SK-N-SH treated with all-trans-retinoic acid at 6 μM for 48 hours (cell line): ENCODE measurements around the gene NAIF1.

Experiments
- CSDC2 ChIP-seq: fragments of 250-450 bp; sonication (Bioruptor Pico); IDR thresholded peaks from 2 replicates; pipeline ENCODE4 v1.5.0; 2020; ENCODE audit warnings: mild to moderate bottlenecking, moderate library complexity
- CSRNP3 ChIP-seq: fragments of 250-450 bp; sonication (Bioruptor Pico); IDR thresholded peaks from 2 replicates; pipeline ENCODE4 v1.5.1; 2021; ENCODE audit warnings: mild to moderate bottlenecking, moderate library complexity
- RARB ChIP-seq: fragments of 250-450 bp; sonication (Bioruptor Pico); IDR thresholded peaks from 2 replicates; pipeline ENCODE4 v1.8.0; 2021; ENCODE audit warnings: mild to moderate bottlenecking, moderate library complexity
- ZNF565 ChIP-seq: fragments of 450-650 bp; formaldehyde crosslinking; conservative IDR thresholded peaks from 2 replicates; pipeline ENCODE4 v1.5.0; 2020; ENCODE audit warnings: low read depth, mild to moderate bottlenecking, moderate library complexity
- ZNF8 ChIP-seq: fragments of 450-650 bp; formaldehyde crosslinking; IDR thresholded peaks from 2 replicates; pipeline ENCODE4 v1.5.0; 2020; ENCODE audit warnings: mild to moderate bottlenecking, moderate library complexity
- TF ChIP-seq, protein P1 (sequence below): fragments of 250-450 bp; sonication (Bioruptor Pico); IDR thresholded peaks from 2 replicates; pipeline ENCODE4 v1.8.0; 2021; ENCODE audit warnings: low read depth, mild to moderate bottlenecking, moderate library complexity, borderline replicate concordance

GRCh38 chr9:128042043-128042442 is 25.1 kb downstream of the NAIF1 start:
- TF ChIP-seq RARB (CRISPR knock-in tag) (no peak), ZNF8 (CRISPR knock-in tag) (no peak), CSDC2 (CRISPR knock-in tag) (no peak), ZNF565 (no peak), CSRNP3 (CRISPR knock-in tag) (no peak)
- TF ChIP-seq, protein P1, sequence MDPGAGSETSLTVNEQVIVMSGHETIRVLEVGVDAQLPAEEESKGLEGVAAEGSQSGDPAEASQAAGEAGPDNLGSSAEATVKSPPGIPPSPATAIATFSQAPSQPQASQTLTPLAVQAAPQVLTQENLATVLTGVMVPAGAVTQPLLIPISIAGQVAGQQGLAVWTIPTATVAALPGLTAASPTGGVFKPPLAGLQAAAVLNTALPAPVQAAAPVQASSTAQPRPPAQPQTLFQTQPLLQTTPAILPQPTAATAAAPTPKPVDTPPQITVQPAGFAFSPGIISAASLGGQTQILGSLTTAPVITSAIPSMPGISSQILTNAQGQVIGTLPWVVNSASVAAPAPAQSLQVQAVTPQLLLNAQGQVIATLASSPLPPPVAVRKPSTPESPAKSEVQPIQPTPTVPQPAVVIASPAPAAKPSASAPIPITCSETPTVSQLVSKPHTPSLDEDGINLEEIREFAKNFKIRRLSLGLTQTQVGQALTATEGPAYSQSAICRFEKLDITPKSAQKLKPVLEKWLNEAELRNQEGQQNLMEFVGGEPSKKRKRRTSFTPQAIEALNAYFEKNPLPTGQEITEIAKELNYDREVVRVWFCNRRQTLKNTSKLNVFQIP = no peak
